ENCODE results near the gene PUM2.

The PUM2 gene

GRCh38 chr2:20334605-20335203 is 15.9 kb downstream of the PUM2 start:
- no peak for DNase-seq

- no peak for DNase-seq
Observed at GRCh38 chr2:20333738-20334137, 16.9 kb downstream of the PUM2 start.

GRCh38 chr2:20330192-20330591 is 20.5 kb downstream of the PUM2 start:
- no peak for DNase-seq

- no peak for DNase-seq
Observed at GRCh38 chr2:20327370-20327769, 23.3 kb downstream of the PUM2 start.

GRCh38 chr2:20326163-20326780 is 24.4 kb downstream of the PUM2 start:
- no peak for DNase-seq

- DNase-seq, result no peak
Observed at GRCh38 chr2:20322527-20323300, 27.9 kb downstream of the PUM2 start.

- DNase-seq, result no peak
Observed at GRCh38 chr2:20317690-20318089, 33.0 kb downstream of the PUM2 start.

GRCh38 chr2:20317197-20317596 is 33.4 kb downstream of the PUM2 start:
- no peak for DNase-seq

GRCh38 chr2:20314562-20315501 is 35.8 kb downstream of the PUM2 start:
- DNase-seq, result no peak

- DNase-seq, result no peak
Observed at GRCh38 chr2:20313659-20314058, 37.0 kb downstream of the PUM2 start.

GRCh38 chr2:20309001-20309400 is 41.6 kb downstream of the PUM2 start:
- DNase-seq, result no peak

GRCh38 chr2:20307311-20307710 is 43.3 kb downstream of the PUM2 start:
- no peak for DNase-seq

- no peak for DNase-seq
Observed at GRCh38 chr2:20304411-20304810, 46.2 kb downstream of the PUM2 start.

GRCh38 chr2:20303966-20304365 is 46.7 kb downstream of the PUM2 start:
- no peak for DNase-seq

GRCh38 chr2:20302019-20302418 is 48.6 kb downstream of the PUM2 start:
- DNase-seq, result no peak

GRCh38 chr2:20300656-20301055 is 50.0 kb downstream of the PUM2 start:
- DNase-seq, result no peak

GRCh38 chr2:20299113-20299512 is 51.5 kb downstream of the PUM2 start:
- no peak for DNase-seq

- no peak for DNase-seq
Observed at GRCh38 chr2:20294231-20294630, 56.4 kb downstream of the PUM2 start.

- DNase-seq, result no peak
Observed at GRCh38 chr2:20292984-20293383, 57.7 kb downstream of the PUM2 start.

- DNase-seq, result no peak
Observed at GRCh38 chr2:20291846-20292408, 58.7 kb downstream of the PUM2 start.

- no peak for DNase-seq
Observed at GRCh38 chr2:20291106-20291564, 59.5 kb downstream of the PUM2 start.

- no peak for DNase-seq
Observed at GRCh38 chr2:20288642-20289340, 61.9 kb downstream of the PUM2 start.

Data from NCI-H1417 treated with DMSO at 0.1 percent for 48 hours (cell line).